Neutrophil (primary cell): ENCODE measurements around the gene SLC35D3.
"Not testable (repeated sequence)": the region's sequence is repeated elsewhere in the genome, so short reads cannot be mapped to it uniquely, and the experiment has no call there.

Experiments used
- H3K27ac ChIP-seq: fragments of 200-600 bp; sonication (generic); 2 replicates; pipeline ENCODE4 v1.5.1; 2016; ENCODE audit warnings: mild to moderate bottlenecking, moderate library complexity
- H3K27me3 ChIP-seq: fragments of 200-600 bp; sonication (generic); 2 replicates; pipeline ENCODE4 v1.6.0; 2016; ENCODE audit warnings: mild to moderate bottlenecking
- H3K36me3 ChIP-seq: fragments of 200-600 bp; sonication (generic); 2 replicates; pipeline ENCODE4 v1.5.1; 2017
- H3K4me1 ChIP-seq, 2 experiments: fragments of 200-600 bp in 1 of 2; sonication (generic) in 1 of 2; 1 replicate in 1 of 2; 2 replicates in 1 of 2; pipeline versions ENCODE4 v1.5.1 to v1.6.1; 2013 to 2016; ENCODE audit warnings: low read depth in 1 of 2, low read length in 1 of 2, mild to moderate bottlenecking in 1 of 2, moderate library complexity in 1 of 2; ENCODE audit not compliant: control insufficient read depth in 1 of 2, insufficient read depth in 1 of 2
- H3K4me3 ChIP-seq, 2 experiments: fragments of 200-600 bp in 1 of 2; sonication (generic) in 1 of 2; 1 replicate in 1 of 2; 2 replicates in 1 of 2; pipeline ENCODE4 v1.5.1; 2013 to 2016; ENCODE audit warnings: low read depth in 1 of 2, low read length in 1 of 2, mild to moderate bottlenecking in 1 of 2, moderate library complexity in 1 of 2
- H3K9me3 ChIP-seq: fragments of 200-600 bp; sonication (generic); 2 replicates; pipeline ENCODE4 v1.5.1; 2016
- CTCF ChIP-seq: fragments of 200-600 bp; sonication (generic); IDR thresholded peaks from 2 replicates; pipeline ENCODE4 v1.5.1; 2016; ENCODE audit warnings: antibody characterized with exemption

The SLC35D3 gene

GRCh38 chr6:136956590-136957544 lies 34.8 kb downstream of the SLC35D3 start:
- Histone ChIP-seq H3K9me3 (no peaks in the 10 kb centered on the region), H3K4me3 (no peak overlapping the region), H3K27ac (no peak overlapping the region), H3K36me3 (no peaks in the 10 kb centered on the region), H3K4me1 (no peaks in the 10 kb centered on the region), H3K27me3 (peaks cover 72% of the 10 kb centered on the region)
- TF ChIP-seq CTCF: no peak

DNA sequence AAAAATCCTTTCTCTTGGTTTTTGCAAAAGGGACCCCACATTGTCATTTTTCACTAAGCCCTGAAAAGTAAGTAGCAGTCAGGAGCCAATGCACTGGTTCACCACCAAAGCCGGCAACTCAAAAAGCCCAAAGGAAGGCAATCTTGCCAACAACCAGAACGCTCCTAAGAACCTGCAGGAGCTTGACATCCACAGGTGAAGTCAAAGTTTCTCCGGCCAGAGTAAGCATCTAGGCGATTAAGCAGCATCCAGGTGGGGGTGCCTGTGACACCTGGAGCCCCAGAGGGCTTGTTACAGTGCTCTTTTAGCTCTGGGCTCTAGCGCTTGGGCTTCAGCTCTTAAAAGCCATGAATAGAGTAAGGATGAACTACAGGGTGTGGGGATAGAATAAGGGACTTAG lies 36.1 kb downstream of the SLC35D3 start:
- Histone ChIP-seq H3K4me1 (no peaks in the 10 kb centered on the region), H3K9me3 (no peaks in the 10 kb centered on the region), H3K27ac (no peak overlapping the region), H3K36me3 (no peaks in the 10 kb centered on the region), H3K27me3 (peaks cover 75% of the 10 kb centered on the region), H3K4me3 (no peak overlapping the region)
- TF ChIP-seq CTCF: no peak

- no peak for TF ChIP-seq CTCF
- no peak overlapping the region for H3K27ac ChIP-seq
- no peaks in the 10 kb centered on the region for H3K36me3 ChIP-seq
- H3K9me3 ChIP-seq: no peaks in the 10 kb centered on the region
- H3K4me3 ChIP-seq: no peak overlapping the region
- peaks cover 64% of the 10 kb centered on the region for H3K27me3 ChIP-seq
- H3K4me1 ChIP-seq: no peaks in the 10 kb centered on the region
Measured at GRCh38 chr6:136959471-136959891, 37.4 kb downstream of the SLC35D3 start.

DNA sequence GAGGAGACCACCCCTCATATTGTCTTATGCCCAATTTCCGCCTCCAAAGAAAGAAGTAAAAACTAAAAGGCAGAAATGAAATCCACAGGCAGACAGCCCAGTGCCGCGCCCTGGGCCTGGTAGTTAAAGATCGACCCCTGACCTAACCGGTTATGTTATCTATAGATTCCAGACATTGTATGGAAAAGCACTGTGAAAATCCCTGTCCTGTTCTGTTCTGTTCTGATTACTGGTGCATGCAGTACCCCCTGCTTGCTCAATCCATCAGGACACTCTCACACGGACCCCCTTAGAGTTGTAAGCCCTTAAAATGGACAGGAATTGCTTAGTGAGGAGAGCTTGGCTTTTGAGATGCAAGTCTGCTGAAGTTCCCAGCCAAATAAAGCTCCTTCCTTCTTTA lies 37.8 kb downstream of the SLC35D3 start:
- H3K9me3 ChIP-seq, H3K36me3 ChIP-seq, H3K4me3 ChIP-seq, H3K27ac ChIP-seq, H3K4me1 ChIP-seq: not testable (repeated sequence)
- H3K27me3 ChIP-seq: peaks cover 59% of the 10 kb centered on the region

- Histone ChIP-seq H3K36me3 (no peaks in the 10 kb centered on the region), H3K27ac (no peak overlapping the region), H3K27me3 (peaks cover 52% of the 10 kb centered on the region), H3K9me3 (no peaks in the 10 kb centered on the region), H3K4me1 (no peaks in the 10 kb centered on the region), H3K4me3 (no peak overlapping the region)
- no peak for TF ChIP-seq CTCF
Measured at GRCh38 chr6:136960781-136961180, 38.7 kb downstream of the SLC35D3 start.

DNA sequence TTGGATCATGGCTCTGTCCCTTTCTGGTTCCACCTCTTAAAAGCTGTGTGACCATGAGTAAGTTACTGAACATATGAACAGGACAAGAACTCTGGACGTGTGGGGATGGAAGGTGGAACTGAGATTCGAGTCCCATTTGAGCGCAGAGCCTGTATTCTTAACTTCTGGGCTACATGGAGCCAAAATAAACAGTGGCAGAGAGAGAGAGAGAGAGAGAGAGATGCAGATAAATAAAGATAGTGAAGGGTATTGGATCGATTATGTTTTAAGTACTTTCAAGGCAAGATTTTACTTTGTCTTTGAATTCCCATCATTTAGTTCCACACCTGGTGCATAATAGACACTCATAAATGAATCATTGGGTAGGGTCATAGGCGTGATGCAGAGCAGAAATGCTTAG lies 39.7 kb downstream of the SLC35D3 start:
- no peak for TF ChIP-seq CTCF
- Histone ChIP-seq H3K4me3 (no peak overlapping the region), H3K36me3 (no peaks in the 10 kb centered on the region), H3K9me3 (no peaks in the 10 kb centered on the region), H3K4me1 (no peaks in the 10 kb centered on the region), H3K27me3 (peaks cover 50% of the 10 kb centered on the region), H3K27ac (no peak overlapping the region)
